ENCODE data around the gene TIPRL. TPM values are rescaled to one million over a fixed set of nuclear protein-coding genes. Genes with fewer than 3 reads are reported as not detected.
A peak's percentile ranks its signal among the peaks of the same experiment; 100 is the strongest.

Gene TIPRL
- polyA plus RNA-seq, 1 of the 3 experiments (the other 2 are of a cell fraction): 16.4 TPM

- no peaks in the 10 kb centered on the region for H3K27me3 ChIP-seq (ENCODE audit: insufficient read depth)
- ChIA-PET CTCF (interaction anchor here (1.2 to 2.7 kb wide), 2 partner anchors 10 kb away, joined by 3 to 12 read pairs; no protein-coding TSS in a partner anchor), POLR2A (interaction anchor here (0.7 to 1.8 kb wide), 2 partner anchors 9 to 15 kb away, joined by 3 to 6 read pairs; no protein-coding TSS in a partner anchor)
- H3K9me3 ChIP-seq: no peaks in the 10 kb centered on the region
- peak within 1 kb of the TSS; percentile 67 to 88 for H3K27ac ChIP-seq (ENCODE audit: low read depth in 2 of 2, low read length in 1 of 2)
- H2AFZ ChIP-seq (ENCODE audit: low read depth): peak within 1 kb of the TSS; percentile 97
- peak within 1 kb of the TSS; percentile 92 for H3K4me2 ChIP-seq
- peak within 1 kb of the TSS; percentile 89 for H3K9ac ChIP-seq
- DNase-seq: peak; percentile 95
- peak within 1 kb of the TSS; percentile 85 for H3K4me3 ChIP-seq (ENCODE audit: low read depth in 2 of 2, low read length in 1 of 2)
- H3F3A ChIP-seq (replicated peaks; ENCODE audit: insufficient read depth): peaks cover 17% of the 10 kb centered on the region
- peaks cover 14 to 33% of the 10 kb centered on the region in 2 experiments for H3K4me1 ChIP-seq (ENCODE audit: control insufficient read depth in 1 of 2, insufficient read depth in 2 of 2, low read depth in 1 of 2, low read length in 1 of 2)
- H4K20me1 ChIP-seq (ENCODE audit: insufficient read depth): peaks cover 7% of the 10 kb centered on the region
- H3K36me3 ChIP-seq (replicated peaks in 1 of 2; ENCODE audit: control insufficient read depth in 1 of 2, insufficient read depth in 2 of 2, low read length in 1 of 2): peaks cover 6% of the 10 kb centered on the region in 2 experiments
- no peaks in the 10 kb centered on the region for H3K9me2 ChIP-seq
- WGBS (ENCODE audit: low lambda C conversion rate): 6% methylated on average over 20 of the region's 58 CpGs
- H3K79me2 ChIP-seq (ENCODE audit: insufficient read depth): peaks cover 53% of the 10 kb centered on the region
- no peak for TF ChIP-seq TCF12 (IDR thresholded peaks at IDR 0.05)
- TF ChIP-seq CTCF (IDR thresholded peaks at IDR 0.05): no peak
- TF ChIP-seq GATA2 (CRISPR knock-in tag; IDR thresholded peaks at IDR 0.05): no peak
- TF ChIP-seq YY1 (IDR thresholded peaks at IDR 0.05; ENCODE audit: low read depth): no peak
- no peak for TF ChIP-seq MEF2A (IDR thresholded peaks at IDR 0.05; ENCODE audit: borderline replicate concordance, low read depth)
- TF ChIP-seq RAD21 (IDR thresholded peaks at IDR 0.05; ENCODE audit: low read length): no peak
- TF ChIP-seq FOSL2 (IDR thresholded peaks at IDR 0.05; ENCODE audit: borderline replicate concordance, low read depth): no peak
- TF ChIP-seq USF1 (IDR thresholded peaks at IDR 0.05; ENCODE audit: borderline replicate concordance, low read depth): 0 out of 2 replicates have a peak, but pooled peaks have one; percentile 10
- TF ChIP-seq REST (IDR thresholded peaks at IDR 0.05; ENCODE audit: low read depth, low read length): peak; percentile 31; the same call in 1 of the 2 replicates
- 0 out of 2 replicates have a peak, but pooled peaks have one; percentile 18 for TF ChIP-seq FOXJ3 (CRISPR knock-in tag; IDR thresholded peaks at IDR 0.05)
- no peak for TF ChIP-seq NFIC (IDR thresholded peaks at IDR 0.05; ENCODE audit: borderline replicate concordance)
- no peak for TF ChIP-seq ZBTB33 (IDR thresholded peaks at IDR 0.05; ENCODE audit: borderline replicate concordance, low read depth)
- no peak for TF ChIP-seq USF2 (IDR thresholded peaks at IDR 0.05; ENCODE audit: borderline replicate concordance, low read depth, low read length)
- no peak for TF ChIP-seq JUND (IDR thresholded peaks at IDR 0.05)
- no peak; the same call in 1 of the 2 replicates for TF ChIP-seq PBX3 (IDR thresholded peaks at IDR 0.05)
- no peak for TF ChIP-seq TEAD4 (IDR thresholded peaks at IDR 0.05; ENCODE audit: borderline replicate concordance, insufficient read depth)
- 0 out of 2 replicates have a peak, but pooled peaks have one; percentile 29 for TF ChIP-seq RCOR1 (IDR thresholded peaks at IDR 0.05; ENCODE audit: low read length)
- peak; percentile 92 for TF ChIP-seq ELF1 (IDR thresholded peaks at IDR 0.05)
- TF ChIP-seq EP300 (IDR thresholded peaks at IDR 0.05; ENCODE audit: borderline replicate concordance in 1 of 2, low read depth in 1 of 2, low read length in 1 of 2): no peak
- TF ChIP-seq RFX5 (IDR thresholded peaks at IDR 0.05; ENCODE audit: low read length): no peak
- TF ChIP-seq RXRA (IDR thresholded peaks at IDR 0.05; ENCODE audit: borderline replicate concordance, low read depth): no peak
- TF ChIP-seq TAF1 (IDR thresholded peaks at IDR 0.05; ENCODE audit: borderline replicate concordance, low read depth, low read length): peak; percentile 81
Observed at GRCh38 chr1:168225476-168226190, 46.9 kb downstream of the TIPRL start, which contains the start of gene SFT2D2. TSS of gene SFT2D2 (plus strand) at chr1:168226004. CDS start at chr1:168226080, 76 bp downstream.
